Smooth muscle cell (in vitro differentiated cells): ENCODE data around the gene MPPE1. TPM values are rescaled to one million over a fixed set of nuclear protein-coding genes. Genes with fewer than 3 reads are reported as not detected.

ENCODE experiments used
- DNase-seq: peaks from one replicate; lab custom pipeline; 2025; ENCODE audit not compliant: unreplicated experiment; lab: John Stamatoyannopoulos, UW
- H2AFZ ChIP-seq: fragments of 200-600 bp; sonication (generic); 2 replicates; pipeline ENCODE4 v1.6.0; 2016; ENCODE audit warnings: antibody characterized with exemption, low read depth, mild to moderate bottlenecking
- H3F3A ChIP-seq: fragments of 200-600 bp; sonication (generic); 2 replicates; pipeline ENCODE4 v1.6.0; 2017; ENCODE audit warnings: antibody characterized with exemption, low read depth
- H3K27ac ChIP-seq: fragments of 200-600 bp; sonication (generic); 2 replicates; pipeline ENCODE4 v1.5.1; 2016; ENCODE audit warnings: low read depth, mild to moderate bottlenecking
- H3K27me3 ChIP-seq: fragments of 200-600 bp; sonication (generic); 2 replicates; pipeline ENCODE4 v1.6.1; 2016; ENCODE audit warnings: low read depth, mild to moderate bottlenecking
- H3K36me3 ChIP-seq: fragments of 200-600 bp; sonication (generic); 2 replicates; pipeline ENCODE4 v1.5.1; 2016; ENCODE audit warnings: low read depth
- H3K4me1 ChIP-seq: fragments of 200-600 bp; sonication (generic); 2 replicates; pipeline ENCODE4 v1.5.1; 2016; ENCODE audit warnings: low read depth
- H3K4me2 ChIP-seq: fragments of 200-600 bp; sonication (generic); 2 replicates; pipeline ENCODE4 v1.6.0; 2016; ENCODE audit warnings: mild to moderate bottlenecking
- H3K4me3 ChIP-seq: fragments of 200-600 bp; sonication (generic); 2 replicates; pipeline ENCODE4 v1.5.1; 2016; ENCODE audit warnings: mild to moderate bottlenecking
- H3K79me2 ChIP-seq: fragments of 200-600 bp; sonication (generic); 2 replicates; pipeline ENCODE4 v1.6.0; 2016; ENCODE audit warnings: low read depth, mild to moderate bottlenecking
- H3K9ac ChIP-seq: fragments of 200-600 bp; sonication (generic); 2 replicates; pipeline ENCODE4 v1.6.0; 2016; ENCODE audit warnings: low read depth
- H3K9me3 ChIP-seq: fragments of 200-600 bp; sonication (generic); replicated peaks from 2 replicates; pipeline ENCODE4 v1.5.1; 2016; ENCODE audit warnings: low read depth
- H4K20me1 ChIP-seq: fragments of 200-600 bp; sonication (generic); 2 replicates; pipeline ENCODE4 v1.6.0; 2016; ENCODE audit warnings: low read depth
- CTCF ChIP-seq: fragments of 200-600 bp; sonication (generic); IDR thresholded peaks from 2 replicates; pipeline ENCODE4 v1.5.1; 2017; ENCODE audit warnings: borderline replicate concordance, mild to moderate bottlenecking, antibody characterized with exemption; ENCODE audit not compliant: insufficient read depth, poor library complexity, severe bottlenecking
- WGBS: methylation state at CpG from one replicate; pipeline ENCODE4 v1.1.7; 2016; ENCODE audit warnings: low lambda C conversion rate; 5-methylcytosine and 5-hydroxymethylcytosine counted together
- polyA plus RNA-seq: library from polyadenylated mRNA; unstranded; fragments of >200 nt; fragmentation: Nextera tagmentation; extraction: Ambion mirVana; gene quantifications from 2 replicates; pipeline ENCODE4 v1.2.1, GENCODE V29; 2016
- total RNA-seq: library from RNA; depleted of rRNA; stranded (reverse); fragments of >200 nt; gene quantifications from 2 replicates; pipeline ENCODE4 v1.2.3, GENCODE V29; 2014

The MPPE1 gene
- total and polyA plus RNA-seq, 2 experiments from 2014 or later, result 33.6 to 73.1 TPM

GRCh38 chr18:11909591-11910026 lies 1.5 kb upstream of the MPPE1 start:
- H3K79me2 ChIP-seq, result peaks cover 6% of the 10 kb centered on the region
- H2AFZ ChIP-seq, result peak overlapping the region; percentile 99
- peaks cover 8% of the 10 kb centered on the region for H3K4me1 ChIP-seq
- H3K4me2 ChIP-seq, result peak overlapping the region; percentile 99
- WGBS, result 56% methylated on average over 2 of the region's 2 CpGs
- H3K36me3 ChIP-seq, result no peaks in the 10 kb centered on the region
- DNase-seq, result no peak
- H3K9ac ChIP-seq, result no peak overlapping the region
- peak overlapping the region; percentile 94 for H3K4me3 ChIP-seq
- no peaks in the 10 kb centered on the region for H3K9me3 ChIP-seq
- no peaks in the 10 kb centered on the region for H4K20me1 ChIP-seq
- TF ChIP-seq CTCF, result no peak
- H3F3A ChIP-seq, result peaks cover 9% of the 10 kb centered on the region
- peak overlapping the region; percentile 96 for H3K27ac ChIP-seq
- H3K27me3 ChIP-seq, result no peaks in the 10 kb centered on the region

GRCh38 chr18:11909061-11909455 lies 941 bp upstream of the MPPE1 start:
- Histone ChIP-seq H3K4me2 (peak overlapping the region; percentile 99), H3K9ac (peak overlapping the region; percentile 94), H3K36me3 (no peaks in the 10 kb centered on the region), H3K4me3 (peak overlapping the region; percentile 94), H2AFZ (peak overlapping the region; percentile 99), H3F3A (peaks cover 9% of the 10 kb centered on the region), H3K79me2 (peaks cover 6% of the 10 kb centered on the region), H3K4me1 (peaks cover 8% of the 10 kb centered on the region), H4K20me1 (no peaks in the 10 kb centered on the region), H3K27ac (peak overlapping the region; percentile 96), H3K9me3 (no peaks in the 10 kb centered on the region), H3K27me3 (no peaks in the 10 kb centered on the region)
- WGBS, result 29% methylated on average over 13 of the region's 13 CpGs
- no peak for TF ChIP-seq CTCF
- DNase-seq, result no peak

- peaks cover 9% of the 10 kb centered on the region for H3F3A ChIP-seq
- peak overlapping the region; percentile 94 for H3K4me3 ChIP-seq
- peaks cover 8% of the 10 kb centered on the region for H3K4me1 ChIP-seq
- H3K27me3 ChIP-seq, result no peaks in the 10 kb centered on the region
- no peaks in the 10 kb centered on the region for H4K20me1 ChIP-seq
- peaks cover 6% of the 10 kb centered on the region for H3K79me2 ChIP-seq
- 39% methylated on average over 20 of the region's 20 CpGs for WGBS
- H3K9ac ChIP-seq, result peak overlapping the region; percentile 94
- no peaks in the 10 kb centered on the region for H3K36me3 ChIP-seq
- H2AFZ ChIP-seq, result peak overlapping the region; percentile 99
- H3K9me3 ChIP-seq, result no peaks in the 10 kb centered on the region
- TF ChIP-seq CTCF, result no peak
- peak overlapping the region; percentile 99 for H3K4me2 ChIP-seq
- H3K27ac ChIP-seq, result peak overlapping the region; percentile 96
- no peak for DNase-seq
Observed at GRCh38 chr18:11906926-11907874, 917 bp downstream of the MPPE1 start.
